Subcutaneous abdominal adipose tissue (tissue), 5 donors: ENCODE results near the gene MSLN.
A peak's percentile ranks its signal among the peaks of the same experiment; 100 is the strongest.

Experiments
- H3K27ac ChIP-seq: one replicate; pipeline ENCODE4 v1.7.0; 2013; ENCODE audit warnings: low read depth, mild to moderate bottlenecking, inconsistent platforms, low read length, moderate library complexity
- H3K27me3 ChIP-seq, 5 donors: one replicate each; pipeline ENCODE4 v1.7.0; 2013; ENCODE audit warnings: low read length in 5 of 5, inconsistent platforms in 1 of 5; ENCODE audit not compliant: control insufficient read depth in 5 of 5, insufficient read depth in 4 of 5
- H3K36me3 ChIP-seq, 5 donors: one replicate each; pipeline ENCODE4 v1.7.0; 2013; ENCODE audit warnings: low read length in 5 of 5; ENCODE audit not compliant: control insufficient read depth in 5 of 5, insufficient read depth in 5 of 5
- H3K4me1 ChIP-seq, 5 donors: one replicate each; pipeline ENCODE4 v1.7.0; 2013; ENCODE audit warnings: low read length in 5 of 5, mild to moderate bottlenecking in 3 of 5, moderate library complexity in 1 of 5; ENCODE audit not compliant: control insufficient read depth in 5 of 5, insufficient read depth in 5 of 5
- H3K4me3 ChIP-seq, 5 donors: one replicate each; pipeline ENCODE4 v1.7.0; 2013; ENCODE audit warnings: low read length in 5 of 5, low read depth in 1 of 5
- H3K9ac ChIP-seq, 5 donors: one replicate each; pipeline ENCODE4 v1.7.0; 2013; ENCODE audit warnings: low read length in 5 of 5, mild to moderate bottlenecking in 4 of 5, moderate library complexity in 3 of 5
- H3K9me3 ChIP-seq, 5 donors: one replicate each; pipeline ENCODE4 v1.7.0; 2013; ENCODE audit warnings: low read length in 5 of 5; ENCODE audit not compliant: control insufficient read depth in 5 of 5
- donor health status: healthy.
- donor health status: healthy.
- donor health status: healthy.
- donor health status: healthy.
- donor health status: healthy.

MSLN gene

DNA sequence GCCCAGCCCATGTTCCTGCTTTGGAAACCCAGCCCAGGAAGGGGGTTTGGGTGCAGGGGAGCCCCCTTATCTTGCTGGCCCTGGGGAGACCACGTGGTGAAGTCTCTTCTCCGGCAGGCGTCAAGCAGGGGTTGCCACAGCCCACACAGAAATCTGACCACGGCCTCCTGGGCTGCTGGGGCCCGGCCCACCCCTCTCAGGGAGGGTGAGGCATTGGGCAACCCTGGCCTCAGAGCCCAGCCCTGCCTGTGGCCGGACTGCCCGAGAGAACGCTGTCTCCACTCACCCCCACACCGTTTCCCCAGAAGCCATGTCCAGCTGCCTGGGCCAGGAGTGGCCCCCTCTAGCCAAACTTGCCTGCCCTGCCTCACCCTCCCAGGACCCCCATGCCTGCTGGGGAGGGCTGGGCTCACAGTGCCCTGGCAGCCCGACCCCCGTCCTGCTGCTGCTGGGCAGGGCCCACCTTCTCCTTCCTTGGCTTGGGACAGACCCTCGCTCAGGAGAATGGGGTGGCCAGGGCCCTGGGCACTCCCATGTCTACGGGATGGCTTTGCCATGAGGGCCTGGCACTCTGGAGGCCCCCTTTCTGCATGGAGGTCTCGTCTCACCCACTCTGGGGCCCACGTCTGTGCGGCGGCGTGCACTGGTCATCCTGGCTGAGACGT is 20.9 kb downstream of the MSLN start:
- peaks cover 21 to 47% (median 42%) of the 10 kb centered on the region in 5 donors for H3K27me3 ChIP-seq
- no peaks in the 10 kb centered on the region for H3K9me3 ChIP-seq
- H3K27ac ChIP-seq, result no peak overlapping the region
- H3K4me1 ChIP-seq, result peaks cover 0 to 6% (median 0%) of the 10 kb centered on the region in 5 donors
- H3K9ac ChIP-seq, result no peak overlapping the region
- H3K36me3 ChIP-seq, result peaks cover 0 to 7% (median 5%) of the 10 kb centered on the region in 5 donors
- H3K4me3 ChIP-seq, result no peak overlapping the region

DNA sequence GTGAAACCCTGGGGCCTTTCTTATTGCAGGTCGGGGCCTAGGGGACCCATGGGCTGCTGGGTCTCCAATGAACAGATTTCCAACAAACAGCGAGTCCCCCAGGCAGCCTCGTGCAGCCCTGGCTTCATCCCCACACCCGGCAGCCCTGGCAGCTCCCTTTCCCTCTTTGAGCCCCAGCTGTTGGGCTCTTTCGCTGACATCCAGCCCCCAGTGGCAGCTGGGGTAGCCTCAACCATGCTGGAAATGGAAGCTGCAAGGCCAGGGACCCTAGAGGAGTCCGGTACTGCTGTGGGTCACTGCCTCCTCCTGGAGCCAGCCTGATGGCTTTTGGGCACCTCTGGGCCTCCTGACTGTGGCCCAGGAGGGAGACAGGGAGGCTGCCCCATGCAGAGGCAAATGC is 21.7 kb downstream of the MSLN start:
- H3K4me3 ChIP-seq, result no peak overlapping the region
- peaks cover 21 to 47% (median 42%) of the 10 kb centered on the region in 5 donors for H3K27me3 ChIP-seq
- H3K36me3 ChIP-seq, result peaks cover 0 to 9% (median 7%) of the 10 kb centered on the region in 5 donors
- H3K4me1 ChIP-seq, result peaks cover 0 to 11% (median 6%) of the 10 kb centered on the region in 5 donors
- H3K9ac ChIP-seq, result no peak overlapping the region
- H3K27ac ChIP-seq, result no peak overlapping the region
- no peaks in the 10 kb centered on the region for H3K9me3 ChIP-seq

DNA sequence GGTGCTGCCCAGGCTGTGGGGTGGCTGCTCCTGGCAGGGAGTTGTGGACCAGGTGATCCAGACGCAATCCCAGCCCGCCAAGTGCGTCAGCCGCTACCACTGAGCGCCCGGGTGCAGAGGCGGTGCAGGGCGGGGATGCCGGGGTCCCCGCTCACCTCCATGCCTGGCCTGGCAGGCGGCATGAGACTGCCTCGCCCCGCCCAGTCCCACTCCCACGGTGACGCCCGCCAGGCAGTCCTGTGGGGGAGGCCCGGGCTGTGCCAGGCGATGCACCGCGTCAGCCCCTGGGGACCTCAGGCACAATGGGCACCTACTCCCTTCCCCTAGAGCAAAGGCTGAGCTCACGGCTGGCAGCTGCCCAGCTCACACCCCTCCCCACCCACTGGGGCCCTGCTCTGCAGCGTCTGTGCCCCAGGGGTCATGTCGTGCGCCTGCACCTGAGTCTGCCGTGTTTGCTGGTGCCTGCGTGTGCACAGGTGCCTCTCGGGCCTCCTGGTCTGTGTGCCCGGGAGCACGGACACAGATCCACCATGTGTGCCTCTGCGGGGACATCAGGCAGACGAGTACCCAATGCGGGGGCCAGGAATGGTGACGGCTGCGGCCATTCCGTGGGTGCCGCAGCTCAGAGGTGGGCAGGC is 22.4 kb downstream of the MSLN start:
- H3K27ac ChIP-seq, result no peak overlapping the region
- peaks cover 0 to 9% (median 7%) of the 10 kb centered on the region in 5 donors for H3K36me3 ChIP-seq
- H3K27me3 ChIP-seq, result peaks cover 21 to 47% (median 42%) of the 10 kb centered on the region in 5 donors
- peaks cover 0 to 17% (median 12%) of the 10 kb centered on the region in 5 donors for H3K4me1 ChIP-seq
- H3K9ac ChIP-seq, result no peak overlapping the region
- H3K9me3 ChIP-seq, result no peaks in the 10 kb centered on the region
- H3K4me3 ChIP-seq, result no peak overlapping the region

DNA sequence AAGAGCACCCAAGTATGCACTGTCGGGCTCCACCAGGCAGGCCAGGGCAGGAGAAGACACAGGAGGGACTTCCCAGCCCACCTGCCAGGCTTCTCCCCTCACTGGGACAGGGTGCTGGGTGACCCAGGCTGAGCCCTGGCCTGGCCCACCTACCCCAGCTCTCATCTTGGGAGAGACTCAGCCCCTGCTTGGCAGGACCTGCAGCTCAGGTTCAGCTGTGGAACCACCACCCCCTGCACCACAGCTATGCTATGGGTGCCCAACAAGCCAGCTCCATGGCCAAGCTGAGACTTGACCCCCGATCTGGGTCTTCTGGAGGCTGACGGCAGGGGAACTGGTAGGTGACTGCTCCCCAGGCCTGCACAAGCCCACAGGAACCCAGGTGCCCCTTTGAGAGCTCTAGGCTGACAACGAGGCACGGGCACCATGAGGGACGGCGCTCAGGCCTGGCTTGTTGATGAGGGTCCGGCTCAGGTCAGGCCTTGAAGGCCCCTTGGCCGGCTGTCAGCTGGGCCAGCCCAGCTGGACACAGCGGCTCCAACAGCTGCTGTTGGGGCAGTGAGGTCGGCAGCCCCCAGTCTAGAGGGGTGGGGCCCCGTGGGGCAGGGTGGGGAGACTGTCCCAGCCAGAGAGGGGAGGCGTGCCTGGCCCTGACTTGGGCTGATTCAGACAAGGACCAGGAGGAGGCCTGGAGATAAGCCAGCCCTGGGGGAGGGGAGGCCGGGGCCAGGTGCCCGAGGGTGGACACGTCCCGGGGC is 23.0 kb downstream of the MSLN start:
- Histone ChIP-seq H3K9ac (no peak overlapping the region), H3K4me1 (peaks cover 0 to 19% (median 14%) of the 10 kb centered on the region in 5 donors), H3K27ac (no peak overlapping the region), H3K9me3 (no peaks in the 10 kb centered on the region), H3K27me3 (peaks cover 21 to 43% (median 37%) of the 10 kb centered on the region in 5 donors), H3K36me3 (peaks cover 0 to 9% (median 7%) of the 10 kb centered on the region in 5 donors), H3K4me3 (no peak overlapping the region)

DNA sequence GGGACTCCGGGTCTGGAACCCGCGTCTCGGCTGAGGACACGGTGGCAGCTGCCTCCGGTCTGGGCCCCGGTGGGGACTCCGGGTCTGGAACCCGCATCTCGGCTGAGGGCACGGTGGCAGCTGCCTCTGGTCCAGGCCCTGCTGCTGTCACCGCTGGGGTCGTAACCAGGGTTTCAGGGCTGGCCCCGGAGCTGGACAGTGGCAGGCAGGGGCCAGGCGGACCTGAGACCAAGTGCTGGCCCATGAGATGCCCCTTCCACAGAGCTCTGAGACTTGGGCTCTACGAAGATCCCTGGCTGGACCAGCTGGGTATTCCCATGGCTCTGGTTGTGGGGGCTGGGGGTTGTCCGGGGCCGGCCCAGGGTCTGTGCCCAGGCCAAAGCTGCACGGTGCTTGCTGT is 23.9 kb downstream of the MSLN start:
- Histone ChIP-seq H3K4me1 (peaks cover 0 to 28% (median 22%) of the 10 kb centered on the region in 5 donors), H3K36me3 (peaks cover 0 to 9% (median 7%) of the 10 kb centered on the region in 5 donors), H3K4me3 (no peak overlapping the region), H3K27ac (no peak overlapping the region), H3K9me3 (no peaks in the 10 kb centered on the region), H3K27me3 (peaks cover 21 to 38% (median 37%) of the 10 kb centered on the region in 5 donors), H3K9ac (no peak overlapping the region)

DNA sequence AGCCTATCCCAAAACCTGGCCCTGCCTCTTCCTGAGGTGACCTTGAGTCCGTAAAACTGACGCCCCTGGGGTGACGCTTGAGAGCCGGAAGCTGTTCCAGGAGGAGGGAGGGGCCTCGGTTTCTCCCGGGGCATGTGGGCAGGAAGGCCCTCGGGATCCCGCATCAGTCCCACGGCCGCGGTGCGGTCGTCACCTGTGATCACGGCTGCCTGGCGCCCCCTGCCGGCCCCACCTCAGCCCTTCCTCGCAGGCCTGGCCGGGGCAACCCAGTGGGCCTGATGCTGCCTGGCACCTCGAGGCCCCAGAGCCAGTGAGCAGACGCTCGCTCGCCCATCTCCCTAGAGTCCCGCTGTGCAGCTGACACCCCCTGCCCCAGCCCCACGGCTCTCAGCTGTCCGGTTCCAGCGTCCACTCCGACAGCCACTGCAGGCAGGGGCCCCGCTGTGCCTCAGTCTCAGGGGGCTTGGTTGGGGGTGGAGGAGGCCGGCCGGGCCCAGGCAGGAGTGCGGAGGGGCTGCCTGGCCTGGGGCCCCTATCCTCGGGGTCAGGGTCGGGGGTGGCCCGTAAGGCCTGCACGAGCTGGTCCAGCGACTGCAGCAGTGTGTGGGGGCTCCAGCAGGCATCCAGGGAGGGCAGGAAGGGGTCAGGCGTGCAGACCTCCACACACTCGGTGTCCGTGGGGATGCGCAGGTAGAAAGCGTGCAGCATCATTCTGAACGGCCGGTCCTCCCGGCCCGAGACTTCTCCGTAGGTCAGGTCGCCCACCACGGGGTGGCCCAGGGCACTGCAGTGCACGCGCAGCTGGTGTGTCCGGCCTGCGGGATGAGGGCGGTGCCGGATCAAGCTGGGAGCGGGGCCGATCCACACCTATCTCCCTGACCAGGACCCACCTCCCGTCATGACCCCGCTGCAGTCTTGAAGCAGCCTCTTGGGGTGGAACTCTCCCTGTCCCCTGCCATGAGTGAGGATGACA is 25.3 kb downstream of the MSLN start:
- Histone ChIP-seq H3K4me1 (peaks cover 0 to 30% (median 22%) of the 10 kb centered on the region in 5 donors), H3K9ac (no peak overlapping the region), H3K4me3 (no peak overlapping the region), H3K27me3 (peaks cover 13 to 31% (median 27%) of the 10 kb centered on the region in 5 donors), H3K9me3 (no peaks in the 10 kb centered on the region), H3K27ac (no peak overlapping the region), H3K36me3 (peaks cover 0 to 9% (median 7%) of the 10 kb centered on the region in 5 donors)

DNA sequence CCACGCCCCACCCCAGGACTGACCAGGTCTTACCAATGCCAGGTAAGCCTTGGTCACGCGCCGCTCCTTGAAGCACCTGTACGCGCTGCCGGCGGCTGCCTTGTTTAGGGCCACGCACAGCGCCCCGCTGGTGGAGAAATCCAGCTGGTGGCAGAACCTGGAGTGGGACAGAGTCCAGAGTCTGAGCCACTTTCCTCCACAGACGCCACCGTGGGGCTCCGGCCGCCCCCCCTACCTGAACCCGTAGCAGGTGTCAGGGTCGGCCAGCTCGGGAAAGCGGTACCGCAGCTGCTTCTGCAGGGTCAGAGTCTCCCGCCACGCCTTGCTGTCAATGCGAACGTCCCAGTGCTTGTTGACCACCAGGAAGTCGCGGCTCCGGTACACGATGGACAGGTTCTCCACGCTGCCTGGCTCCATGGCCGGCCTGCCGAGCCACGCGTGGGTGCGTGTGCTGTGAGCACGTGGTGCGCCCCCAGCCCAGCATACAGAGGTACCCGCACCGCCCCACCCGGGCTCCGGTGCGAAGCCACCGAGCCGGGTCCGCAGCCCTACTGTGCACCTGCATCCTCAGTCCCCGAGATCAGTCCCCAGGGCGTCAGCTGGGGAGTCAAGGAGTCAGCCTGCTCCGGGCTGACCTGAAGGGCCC is 26.9 kb downstream of the MSLN start:
- H3K27me3 ChIP-seq, result peaks cover 8 to 15% (median 11%) of the 10 kb centered on the region in 5 donors
- H3K4me3 ChIP-seq, result peak overlapping the region; percentile 79 to 96 (median 93)
- peaks cover 0 to 16% (median 9%) of the 10 kb centered on the region in 5 donors for H3K36me3 ChIP-seq
- H3K27ac ChIP-seq, result no peak overlapping the region
- H3K9me3 ChIP-seq, result no peaks in the 10 kb centered on the region
- H3K9ac ChIP-seq, result peak overlapping the region in 4 of 5 donors; percentile 80 to 93 (median 92)
- peaks cover 0 to 30% (median 22%) of the 10 kb centered on the region in 5 donors for H3K4me1 ChIP-seq

DNA sequence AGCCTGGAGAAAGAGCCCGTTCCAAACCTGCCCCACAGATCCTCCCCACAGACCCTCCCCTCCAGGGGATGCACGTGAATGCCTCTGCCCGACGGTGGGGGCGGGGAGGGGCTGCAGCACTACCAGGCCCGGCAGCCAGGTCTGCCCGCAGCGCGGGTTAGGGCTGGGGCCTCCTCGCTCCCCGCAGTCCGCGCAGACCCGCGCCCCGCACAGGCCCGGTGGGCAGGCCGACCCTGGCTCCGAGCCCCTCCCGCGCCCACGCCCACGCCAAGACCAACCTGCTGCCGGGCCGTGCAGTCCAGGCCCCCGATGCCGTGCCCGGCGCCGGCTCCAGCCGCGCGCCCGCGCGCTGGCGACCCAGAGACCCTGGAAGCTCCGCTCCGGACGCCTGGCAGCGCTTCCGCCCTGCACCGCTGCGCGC is 27.5 kb downstream of the MSLN start, which contains the start of gene RPUSD1:
TSS of gene RPUSD1 (minus strand) at position 404 of the 421 bp plus-strand sequence. CDS start 644 bp downstream, outside the sequence.
- peak within 1 kb of the TSS; percentile 79 to 96 (median 93) for H3K4me3 ChIP-seq
- peaks cover 5 to 11% (median 7%) of the 10 kb centered on the region in 5 donors for H3K27me3 ChIP-seq
- peaks cover 0 to 30% (median 22%) of the 10 kb centered on the region in 5 donors for H3K4me1 ChIP-seq
- H3K9ac ChIP-seq, result peak within 1 kb of the TSS in 4 of 5 donors; percentile 80 to 93 (median 92)
- H3K9me3 ChIP-seq, result no peaks in the 10 kb centered on the region
- H3K36me3 ChIP-seq, result peaks cover 0 to 20% (median 9%) of the 10 kb centered on the region in 5 donors
- no peak within 1 kb of the TSS for H3K27ac ChIP-seq
